ENCODE measurements around the gene KRTAP2-4.
"Not testable (repeated sequence)": the region's sequence is repeated elsewhere in the genome, so short reads cannot be mapped to it uniquely, and the experiment has no call there.

The KRTAP2-4 gene

DNA sequence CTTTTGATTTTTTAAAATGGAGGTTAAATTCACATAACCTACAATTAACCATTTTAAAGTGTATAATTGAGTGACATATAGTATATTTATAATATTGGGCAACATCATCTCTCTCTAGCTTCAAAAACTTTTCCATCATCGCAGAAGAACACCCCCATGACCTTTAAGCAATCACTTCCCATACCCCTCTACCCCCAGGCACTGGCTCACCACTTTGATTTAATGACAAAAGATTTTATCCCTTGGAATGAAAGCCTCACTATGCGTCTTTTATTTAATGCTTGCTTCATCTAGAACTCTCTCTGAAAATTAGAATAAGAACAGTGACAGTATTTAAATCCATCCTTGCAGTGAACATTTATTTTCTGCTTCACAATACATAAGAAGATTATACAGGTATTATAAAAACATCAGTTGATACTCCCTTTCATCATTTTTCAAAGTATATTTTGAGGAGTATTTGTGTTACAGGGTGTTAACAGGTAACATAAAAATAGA lies 27.8 kb downstream of the KRTAP2-4 start:
- no peak for DNase-seq (ENCODE audit: low read depth)

DNA sequence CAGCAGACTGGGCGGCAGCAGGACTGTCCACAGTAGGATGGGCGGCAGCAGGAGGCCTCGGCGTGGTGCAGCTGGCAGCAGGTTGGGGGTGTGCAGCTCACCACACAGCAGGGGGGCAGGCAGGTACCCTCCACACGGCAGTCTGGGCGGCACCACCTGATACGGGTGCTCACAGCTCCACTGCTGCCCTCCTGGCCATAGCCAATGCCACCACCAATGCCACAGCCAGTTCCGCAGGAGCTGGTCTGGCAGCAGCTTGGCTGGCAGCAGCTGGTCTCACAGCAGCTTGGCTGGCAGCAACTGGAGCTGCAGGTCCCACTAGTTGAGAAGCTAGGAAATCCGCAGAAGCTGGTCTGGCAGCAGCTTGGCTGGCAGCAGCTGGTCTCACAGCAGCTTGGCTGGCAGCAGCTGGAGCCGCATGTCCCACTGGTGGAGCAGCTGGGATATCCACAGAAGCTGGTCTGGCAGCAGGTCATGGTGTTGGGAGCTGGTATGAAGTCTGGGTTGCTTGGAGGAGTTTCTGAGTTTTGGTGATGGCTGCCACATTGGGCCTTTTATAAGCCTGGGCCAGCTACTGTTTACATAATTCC lies 31.2 kb downstream of the KRTAP2-4 start, which contains the start of gene KRTAP1-3:
Gene KRTAP1-3 (minus strand): TSS at position 529 of the 590 bp plus-strand sequence. CDS start 53 bp downstream, at position 476.
- DNase-seq (ENCODE audit: low read depth) = not testable (repeated sequence)

DNA sequence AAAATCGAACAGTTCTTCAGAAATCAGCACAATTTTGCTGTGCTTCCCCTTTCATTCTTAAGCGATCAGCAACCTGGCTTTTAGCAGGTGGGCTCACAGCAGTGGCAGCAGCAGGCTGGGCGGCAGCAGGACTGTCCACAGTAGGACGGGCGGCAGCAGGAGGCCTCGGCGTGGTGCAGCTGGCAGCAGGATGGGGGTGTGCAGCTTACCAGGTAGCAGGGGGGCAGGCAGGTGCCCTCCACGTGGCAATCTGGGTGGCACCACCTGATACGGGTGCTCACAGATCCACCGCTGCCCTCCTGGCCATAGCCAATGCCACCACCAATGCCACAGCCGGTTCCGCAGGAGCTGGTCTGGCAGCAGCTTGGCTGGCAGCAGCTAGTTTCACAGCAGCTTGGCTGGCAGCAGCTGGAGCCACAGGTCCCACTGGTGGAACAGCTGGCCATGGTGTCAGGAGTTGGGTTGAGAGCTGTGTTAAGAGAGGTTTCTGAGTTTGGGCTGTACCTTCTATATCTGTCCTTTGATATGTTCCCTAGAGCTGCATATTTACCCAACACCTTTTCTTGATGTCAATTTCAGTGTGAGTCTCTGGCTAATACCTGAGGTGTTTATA lies 35.9 kb downstream of the KRTAP2-4 start, which contains the start of gene KRTAP1-4:
Gene KRTAP1-4 (minus strand): TSS at position 563 of the 613 bp plus-strand sequence. CDS start 117 bp downstream, at position 446.
- DNase-seq (ENCODE audit: low read depth) = no peak

DNA sequence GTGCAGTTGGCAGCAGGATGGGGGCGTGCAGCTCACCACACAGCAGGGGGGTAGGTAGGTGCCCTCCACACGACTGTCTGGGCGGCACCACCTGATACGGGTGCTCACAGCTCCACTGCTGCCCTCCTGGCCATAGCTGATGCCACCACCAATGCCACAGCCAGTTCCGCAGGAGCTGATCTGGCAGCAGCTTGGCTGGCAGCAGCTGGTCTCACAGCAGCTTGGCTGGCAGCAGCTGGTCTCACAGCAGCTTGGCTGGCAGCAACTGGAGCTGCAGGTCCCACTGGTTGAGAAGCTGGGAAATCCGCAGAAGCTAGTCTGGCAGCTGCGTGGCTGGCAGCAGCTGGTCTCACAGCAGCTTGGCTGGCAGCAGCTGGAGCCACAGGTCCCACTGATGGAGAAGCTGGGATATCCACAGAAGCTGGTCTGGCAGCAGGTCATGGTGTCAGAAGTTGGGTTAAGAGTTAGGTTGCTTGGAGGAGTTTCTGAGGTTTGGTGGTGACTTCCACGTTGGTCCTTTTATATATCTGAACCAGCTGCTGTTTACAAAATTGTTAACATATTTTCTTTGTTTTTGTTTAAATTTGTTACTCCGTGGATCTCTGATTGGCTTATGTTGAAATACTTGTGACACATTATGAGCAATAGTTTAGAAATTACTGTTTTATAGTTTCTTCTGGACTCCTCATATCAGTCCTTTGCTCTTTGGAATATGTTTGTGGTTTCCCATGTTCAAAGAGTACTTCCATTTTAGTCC lies 38.8 kb downstream of the KRTAP2-4 start, which contains the start of gene KRTAP1-5:
Gene KRTAP1-5 (minus strand): TSS at position 494 of the 757 bp plus-strand sequence. CDS start 53 bp downstream, at position 441.
- DNase-seq (ENCODE audit: low read depth) = peak; percentile 82

DNA sequence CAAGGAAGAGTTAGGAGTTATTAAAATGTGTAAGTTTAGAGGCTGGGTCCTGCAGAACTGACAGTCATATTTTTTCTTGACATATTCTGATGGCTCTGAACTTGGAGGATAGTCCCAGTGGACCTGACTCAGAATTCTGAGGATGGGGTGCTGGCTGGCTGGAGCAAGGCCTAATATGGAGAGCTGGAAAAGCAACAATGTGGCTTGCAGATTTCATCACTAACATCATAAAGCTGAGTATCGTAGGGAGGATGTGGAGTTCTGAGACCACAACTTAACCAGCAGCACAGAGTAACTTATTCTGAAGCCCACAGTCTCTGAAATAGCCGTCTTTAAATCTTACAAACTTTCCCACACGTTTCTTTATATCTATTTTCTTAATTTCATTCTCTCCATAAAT lies 41.0 kb downstream of the KRTAP2-4 start:
- peak; percentile 21 for DNase-seq (ENCODE audit: low read depth)

DNA sequence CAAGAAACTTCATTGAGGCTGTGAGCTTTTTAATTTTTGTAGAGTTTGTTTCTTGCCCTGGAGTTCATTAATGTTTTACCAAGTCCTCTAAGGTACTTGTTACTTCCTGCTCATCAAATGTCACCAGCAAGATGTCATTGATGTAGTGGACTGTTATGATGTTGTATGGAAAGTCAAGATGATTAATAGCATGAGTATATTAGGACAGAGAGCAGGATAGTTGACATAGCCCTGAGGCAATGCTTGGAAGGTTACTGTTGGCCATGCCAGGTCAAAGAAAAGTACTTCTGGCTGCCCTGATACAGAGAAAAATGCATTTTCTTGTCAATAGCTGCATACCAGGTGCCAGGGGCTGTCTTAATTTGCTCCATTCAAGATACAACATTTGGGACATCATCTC lies 45.3 kb downstream of the KRTAP2-4 start:
- no peak for DNase-seq (ENCODE audit: low read depth)

DNA sequence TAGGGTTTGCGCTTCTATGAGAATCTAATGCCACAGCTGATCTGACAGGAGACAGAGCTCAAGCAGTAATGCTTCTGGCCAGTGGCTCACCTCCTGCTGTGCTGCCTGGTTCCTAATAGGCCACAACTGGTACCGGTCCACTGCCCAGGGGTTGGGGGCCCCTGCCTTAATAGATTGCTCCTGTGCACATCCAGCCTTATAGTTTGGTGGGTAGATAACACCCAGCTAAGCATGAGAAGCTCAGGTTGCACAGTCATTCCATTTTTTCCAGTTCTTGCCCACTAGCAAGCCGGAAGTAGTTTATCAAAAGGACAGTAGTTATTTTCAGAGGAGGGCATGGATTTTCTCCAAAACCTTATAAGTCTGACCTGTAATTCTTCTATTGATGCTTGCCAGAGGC lies 46.3 kb downstream of the KRTAP2-4 start:
- DNase-seq (ENCODE audit: low read depth) = no peak

DNA sequence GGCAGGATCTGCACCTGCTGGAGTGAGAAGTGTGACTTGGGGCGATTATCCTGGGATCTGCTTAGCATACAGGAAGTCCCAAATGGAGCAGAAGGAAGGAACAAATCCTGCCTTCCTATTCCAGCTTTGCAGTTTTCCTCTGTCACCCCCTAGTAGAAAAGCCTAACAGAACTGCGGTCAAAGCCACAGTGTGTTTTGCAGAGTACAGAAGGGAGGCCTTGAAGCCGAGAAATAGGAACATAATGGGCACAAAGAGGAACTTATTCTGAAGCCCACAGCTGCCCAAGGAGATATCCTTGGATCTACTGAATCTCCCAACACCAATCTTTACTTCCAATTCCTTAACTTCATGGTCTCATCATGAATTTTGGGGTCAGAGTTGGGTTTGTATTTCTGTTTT lies 47.1 kb downstream of the KRTAP2-4 start:
- no peak for DNase-seq (ENCODE audit: low read depth)

DNA sequence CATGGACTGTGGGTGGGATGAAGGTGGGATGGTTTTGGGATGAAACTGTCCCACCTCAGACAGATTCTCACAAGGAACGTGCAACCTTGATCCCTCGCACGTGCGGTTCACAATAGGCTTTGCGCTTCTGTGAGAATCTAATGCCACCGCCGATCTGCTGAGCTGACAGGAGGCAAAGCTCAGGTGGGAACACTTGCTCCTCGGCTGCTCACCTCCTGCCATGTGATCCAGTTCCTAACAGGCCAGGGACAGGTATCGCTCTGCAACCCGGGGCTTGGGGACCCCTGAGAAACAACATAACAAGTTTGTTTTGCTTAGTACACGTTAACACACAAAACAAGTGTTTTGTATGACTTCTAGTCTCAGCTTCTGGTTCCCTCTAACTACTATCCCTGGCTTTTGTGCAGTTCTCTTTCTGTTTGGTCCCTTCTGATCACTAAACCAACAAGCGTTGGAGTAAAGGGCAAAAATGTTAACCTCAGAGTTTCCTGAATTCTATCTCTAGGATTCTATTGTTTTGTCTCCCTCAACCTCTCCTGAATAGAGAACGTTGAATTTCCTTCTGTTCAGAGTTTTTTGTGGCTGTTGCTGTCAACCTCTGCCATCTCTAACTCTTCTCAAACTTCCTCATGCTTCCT lies 49.0 kb downstream of the KRTAP2-4 start:
- DNase-seq (ENCODE audit: low read depth) = no peak

DNA sequence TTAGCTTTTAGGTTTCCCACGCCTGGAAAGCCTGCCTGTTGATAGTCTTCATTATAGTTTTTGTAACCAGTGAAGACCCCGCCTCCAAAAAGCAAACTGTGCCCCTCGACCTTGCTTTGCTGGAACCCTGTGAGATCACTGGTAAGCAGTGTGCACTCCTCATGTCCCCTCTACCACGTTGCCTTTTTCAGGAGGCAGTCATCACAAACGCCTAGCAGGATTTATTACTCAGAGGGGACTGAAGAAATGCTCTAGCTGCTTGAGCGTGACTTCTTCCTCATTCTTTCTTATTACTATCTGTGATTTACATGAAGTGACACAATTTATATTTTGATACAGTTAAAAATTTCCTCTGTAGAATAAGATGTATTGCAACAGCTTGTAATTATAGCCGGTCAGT lies 50.2 kb downstream of the KRTAP2-4 start:
- no peak for DNase-seq (ENCODE audit: low read depth)

All from amniotic epithelial cell (primary cell).